Subcutaneous adipose tissue (tissue), 4 donors: Measurements from ENCODE around the gene COTL1. TPM values are rescaled to one million over a fixed set of nuclear protein-coding genes. Genes with fewer than 3 reads are reported as not detected.

Source experiments
- CTCF ChIP-seq: fragments of 450-650 bp; IDR thresholded peaks from one replicate; pipeline ENCODE4 v1.5.1; 2016; ENCODE audit warnings: low read depth, mild to moderate bottlenecking, control low read depth, antibody characterized with exemption, moderate library complexity
- total RNA-seq, 4 donors: library from RNA; depleted of rRNA; stranded (reverse); fragments of >200 nt; gene quantifications; one replicate each; pipeline ENCODE4 v1.1.0, GENCODE V29; 2016

Gene COTL1
- total RNA-seq, 4 donors from 2014 or later = 27.5 to 114 (median 59.7) TPM

- no peak for TF ChIP-seq CTCF
Measured at GRCh38 chr16:84650062-84650991, 32.4 kb upstream of the COTL1 start.

- TF ChIP-seq CTCF = no peak
Measured at GRCh38 chr16:84649511-84649861, 31.6 kb upstream of the COTL1 start.

GRCh38 chr16:84648595-84649510 is 31.0 kb upstream of the COTL1 start:
- no peak for TF ChIP-seq CTCF

GRCh38 chr16:84647828-84648594 is 30.1 kb upstream of the COTL1 start, which contains the start of gene KLHL36:
Gene KLHL36, plus strand, starts transcription at chr16:84648511. Its CDS starts 2,357 bp downstream, at chr16:84650868.
- TF ChIP-seq CTCF = no peak

- TF ChIP-seq CTCF = no peak
Measured at GRCh38 chr16:84643674-84644073, 25.8 kb upstream of the COTL1 start.

GRCh38 chr16:84643180-84643583 is 25.3 kb upstream of the COTL1 start:
- no peak for TF ChIP-seq CTCF
